H9 (cell line): ENCODE results near the gene FBXL5. TPM values are rescaled to one million over a fixed set of nuclear protein-coding genes. Genes with fewer than 3 reads are reported as not detected.

ENCODE experiments used
- DNase-seq: peaks from one replicate; pipeline ENCODE4 v3.0.0-alpha.2; 2017
- H2AFZ ChIP-seq: one replicate; pipeline ENCODE4 v1.6.1; 2013; ENCODE audit warnings: mild to moderate bottlenecking, low read length, control low read depth, moderate library complexity
- H2AK5ac ChIP-seq: 2 replicates; pipeline ENCODE4 v1.6.1; 2013; ENCODE audit warnings: low read length, control low read depth, mixed read lengths; ENCODE audit not compliant: insufficient read length
- H2BK120ac ChIP-seq: one replicate; pipeline ENCODE4 v1.6.1; 2013; ENCODE audit warnings: low read depth, mild to moderate bottlenecking, low read length, control low read depth, inconsistent platforms; ENCODE audit not compliant: poor library complexity, severe bottlenecking
- H2BK12ac ChIP-seq: 2 replicates; pipeline ENCODE4 v1.6.1; 2013; ENCODE audit warnings: low read length, control low read depth, mixed read lengths, low read depth; ENCODE audit not compliant: insufficient read length
- H2BK15ac ChIP-seq: 2 replicates; pipeline ENCODE4 v1.6.1; 2013; ENCODE audit warnings: low read depth, low read length, control low read depth
- H2BK20ac ChIP-seq: one replicate; pipeline ENCODE4 v1.6.1; 2013; ENCODE audit warnings: low read depth, mild to moderate bottlenecking, low read length, control low read depth, inconsistent platforms; ENCODE audit not compliant: poor library complexity, severe bottlenecking
- H2BK5ac ChIP-seq: 2 replicates; pipeline ENCODE4 v1.6.1; 2013; ENCODE audit warnings: low read length, control low read depth, mixed read lengths; ENCODE audit not compliant: insufficient read length
- H3K14ac ChIP-seq: 2 replicates; pipeline ENCODE4 v1.6.1; 2013; ENCODE audit warnings: low read length, control low read depth; ENCODE audit not compliant: insufficient read depth
- H3K18ac ChIP-seq: 2 replicates; pipeline ENCODE4 v1.6.1; 2013; ENCODE audit warnings: low read depth, mild to moderate bottlenecking, mixed read lengths, low read length, control low read depth; ENCODE audit not compliant: insufficient read length
- H3K23ac ChIP-seq: 2 replicates; pipeline ENCODE4 v1.6.1; 2013; ENCODE audit warnings: low read length, control low read depth, mixed read lengths, low read depth; ENCODE audit not compliant: insufficient read length
- H3K23me2 ChIP-seq: 2 replicates; pipeline ENCODE4 v1.6.1; 2013; ENCODE audit warnings: low read depth, mild to moderate bottlenecking, mixed read lengths, low read length, control low read depth; ENCODE audit not compliant: insufficient read length, poor library complexity, severe bottlenecking
- H3K27ac ChIP-seq: 2 replicates; pipeline ENCODE4 v1.5.1; 2013; ENCODE audit warnings: low read length, control low read depth, mixed read lengths, low read depth; ENCODE audit not compliant: insufficient read length
- H3K27me3 ChIP-seq: 2 replicates; pipeline ENCODE4 v1.6.1; 2013; ENCODE audit warnings: low read length, control low read depth, inconsistent platforms; ENCODE audit not compliant: insufficient read depth
- H3K4ac ChIP-seq: 2 replicates; pipeline ENCODE4 v1.6.1; 2013; ENCODE audit warnings: low read depth, mild to moderate bottlenecking, control low read depth, inconsistent platforms, low read length, moderate library complexity
- H3K4me1 ChIP-seq: 2 replicates; pipeline ENCODE4 v1.6.1; 2013; ENCODE audit warnings: low read length, control low read depth, inconsistent platforms; ENCODE audit not compliant: insufficient read depth
- H3K4me2 ChIP-seq: 2 replicates; pipeline ENCODE4 v1.6.1; 2013; ENCODE audit warnings: low read length, control low read depth, mixed read lengths; ENCODE audit not compliant: insufficient read length, insufficient read depth
- H3K56ac ChIP-seq: 2 replicates; pipeline ENCODE4 v1.6.1; 2013; ENCODE audit warnings: low read depth, mild to moderate bottlenecking, mixed read lengths, low read length, control low read depth; ENCODE audit not compliant: insufficient read length
- H3K79me1 ChIP-seq: 2 replicates; pipeline ENCODE4 v1.6.1; 2013; ENCODE audit warnings: low read depth, mild to moderate bottlenecking, moderate library complexity, low read length, control low read depth, inconsistent platforms; ENCODE audit not compliant: insufficient read depth, poor library complexity, severe bottlenecking
- H3K79me2 ChIP-seq: 2 replicates; pipeline ENCODE4 v1.6.1; 2013; ENCODE audit warnings: low read length, control low read depth, inconsistent platforms; ENCODE audit not compliant: insufficient read depth
- H3K9ac ChIP-seq: 2 replicates; pipeline ENCODE4 v1.6.1; 2013; ENCODE audit warnings: low read length, control low read depth, mixed read lengths; ENCODE audit not compliant: insufficient read length; ENCODE audit errors: extremely low read depth
- H3K9me3 ChIP-seq: one replicate; pipeline ENCODE4 v1.6.1; 2013; ENCODE audit warnings: low read depth, low read length, inconsistent platforms; ENCODE audit not compliant: control insufficient read depth
- H3T11ph ChIP-seq: one replicate; pipeline ENCODE4 v1.6.1; 2013; ENCODE audit warnings: mild to moderate bottlenecking, low read length, control low read depth, inconsistent platforms
- H4K20me1 ChIP-seq: one replicate; pipeline ENCODE4 v1.6.1; 2013; ENCODE audit not compliant: control insufficient read depth, insufficient read length, insufficient read depth
- H4K5ac ChIP-seq: 2 replicates; pipeline ENCODE4 v1.6.1; 2013; ENCODE audit warnings: low read depth, mild to moderate bottlenecking, mixed read lengths, low read length, control low read depth; ENCODE audit not compliant: insufficient read length
- H4K8ac ChIP-seq: replicated peaks from 2 replicates; pipeline ENCODE4 v1.6.1; 2013; ENCODE audit warnings: low read length, control low read depth, mixed read lengths, low read depth; ENCODE audit not compliant: insufficient read length
- H4K91ac ChIP-seq: 2 replicates; pipeline ENCODE4 v1.6.1; 2013; ENCODE audit warnings: low read depth, mild to moderate bottlenecking, moderate library complexity, mixed read lengths, low read length, control low read depth; ENCODE audit not compliant: insufficient read length
- H3K27ac Mint-ChIP-seq, 3 experiments: 2 replicates in 2 of 3; 3 replicates in 1 of 3; pipeline ENCODE4 v1.8.0; 2020 to 2021; ENCODE audit warnings: mixed read lengths in 3 of 3, mild to moderate bottlenecking in 1 of 3, moderate library complexity in 1 of 3
- H3K27me3 Mint-ChIP-seq: 2 replicates; pipeline ENCODE4 v1.8.0; 2021; ENCODE audit warnings: low read depth, mild to moderate bottlenecking, moderate library complexity, mixed read lengths
- H3K36me3 Mint-ChIP-seq, 3 experiments: 2 replicates in 2 of 3; 3 replicates in 1 of 3; pipeline ENCODE4 v1.8.0; 2020 to 2021; ENCODE audit warnings: low read depth in 3 of 3, mixed read lengths in 3 of 3; ENCODE audit not compliant: insufficient read depth in 1 of 3
- H3K4me1 Mint-ChIP-seq, 2 experiments: 2 replicates each; pipeline ENCODE4 v1.8.0; 2020; ENCODE audit warnings: mixed read lengths in 2 of 2
- H3K4me3 Mint-ChIP-seq, 2 experiments: 2 replicates in 1 of 2; 3 replicates in 1 of 2; pipeline ENCODE4 v1.8.0; 2020 to 2021; ENCODE audit warnings: mild to moderate bottlenecking in 2 of 2, mixed read lengths in 2 of 2, moderate library complexity in 1 of 2
- H3K9me3 Mint-ChIP-seq, 2 experiments: 2 replicates in 1 of 2; 3 replicates in 1 of 2; pipeline ENCODE4 v1.8.0; 2020; ENCODE audit warnings: mild to moderate bottlenecking in 2 of 2, mixed read lengths in 2 of 2, moderate library complexity in 1 of 2
- WGBS: extraction: QIAGEN DNeasy Blood & Tissue Kit; methylation state at CpG from one replicate; pipeline ENCODE4 v1.1.7; 2013; ENCODE audit warnings: missing lambda C conversion rate, low lambda C conversion rate, mixed read lengths; ENCODE audit not compliant: insufficient read length; ENCODE audit errors: extremely low coverage; 5-methylcytosine and 5-hydroxymethylcytosine counted together
- total RNA-seq: library from RNA; stranded (reverse); gene quantifications from 2 replicates; pipeline ENCODE4 v1.2.1, GENCODE V29; 2021
- TF ChIP-seq, protein P1 (sequence below): fragments of 200-600 bp; sonication (generic); conservative IDR thresholded peaks from 3 replicates; pipeline ENCODE4 v1.8.0; 2021; ENCODE audit warnings: antibody characterized with exemption, mild to moderate bottlenecking

The FBXL5 gene
- total RNA-seq, 1 experiment from 2014 or later: 57.6 TPM

DNA sequence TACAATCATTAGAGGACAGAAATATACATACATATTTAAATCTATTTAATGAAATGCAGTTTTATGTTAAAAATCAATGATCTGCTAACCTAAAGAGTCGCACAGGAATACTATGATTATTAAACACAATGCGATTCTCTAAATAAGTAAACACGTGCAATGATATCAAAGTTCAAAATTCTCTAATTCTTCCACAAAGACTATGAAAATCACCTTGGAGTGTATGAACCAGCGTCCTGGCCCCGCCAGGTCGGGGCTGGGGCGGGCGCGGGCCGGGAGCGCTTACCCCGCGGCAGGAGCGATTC is 25.9 kb upstream of the FBXL5 start:
- peak overlapping the region; percentile 94 for H3K18ac ChIP-seq
- DNase-seq: no peak
- H2BK120ac ChIP-seq: peak overlapping the region; percentile 63
- H3K4ac ChIP-seq: no peak overlapping the region; the same call in 1 of the 2 replicates
- no peak overlapping the region for H2BK5ac ChIP-seq
- H4K91ac ChIP-seq: no peak overlapping the region
- TF ChIP-seq, protein P1, sequence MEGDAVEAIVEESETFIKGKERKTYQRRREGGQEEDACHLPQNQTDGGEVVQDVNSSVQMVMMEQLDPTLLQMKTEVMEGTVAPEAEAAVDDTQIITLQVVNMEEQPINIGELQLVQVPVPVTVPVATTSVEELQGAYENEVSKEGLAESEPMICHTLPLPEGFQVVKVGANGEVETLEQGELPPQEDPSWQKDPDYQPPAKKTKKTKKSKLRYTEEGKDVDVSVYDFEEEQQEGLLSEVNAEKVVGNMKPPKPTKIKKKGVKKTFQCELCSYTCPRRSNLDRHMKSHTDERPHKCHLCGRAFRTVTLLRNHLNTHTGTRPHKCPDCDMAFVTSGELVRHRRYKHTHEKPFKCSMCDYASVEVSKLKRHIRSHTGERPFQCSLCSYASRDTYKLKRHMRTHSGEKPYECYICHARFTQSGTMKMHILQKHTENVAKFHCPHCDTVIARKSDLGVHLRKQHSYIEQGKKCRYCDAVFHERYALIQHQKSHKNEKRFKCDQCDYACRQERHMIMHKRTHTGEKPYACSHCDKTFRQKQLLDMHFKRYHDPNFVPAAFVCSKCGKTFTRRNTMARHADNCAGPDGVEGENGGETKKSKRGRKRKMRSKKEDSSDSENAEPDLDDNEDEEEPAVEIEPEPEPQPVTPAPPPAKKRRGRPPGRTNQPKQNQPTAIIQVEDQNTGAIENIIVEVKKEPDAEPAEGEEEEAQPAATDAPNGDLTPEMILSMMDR: no peak
- H3K36me3 Mint-ChIP-seq: peaks cover 7 to 15% (median 10%) of the 10 kb centered on the region in 3 experiments
- H3K4me1 ChIP-seq: peaks cover 13% of the 10 kb centered on the region; the same call in 1 of the 2 replicates
- H4K5ac ChIP-seq: no peak overlapping the region
- no peaks in the 10 kb centered on the region for H3K9me3 Mint-ChIP-seq
- no peak overlapping the region for H2AFZ ChIP-seq
- no peak overlapping the region for H2AK5ac ChIP-seq
- H4K20me1 ChIP-seq: no peaks in the 10 kb centered on the region
- H3K27ac ChIP-seq: peak overlapping the region; percentile 67
- H3K4me3 Mint-ChIP-seq: peak overlapping the region; percentile 97 to 99
- H2BK15ac ChIP-seq: no peak overlapping the region
- H3K27me3 ChIP-seq: no peaks in the 10 kb centered on the region
- H3K9ac ChIP-seq: peak overlapping the region; percentile 94
- no CpG with 5 or more reads among the region's 14 CpGs for WGBS
- no peak overlapping the region for H2BK20ac ChIP-seq
- peaks cover 55 to 56% of the 10 kb centered on the region in 2 experiments for H3K4me1 Mint-ChIP-seq
- no peak overlapping the region for H3K23ac ChIP-seq
- H3T11ph ChIP-seq: no peak overlapping the region
- H3K27ac Mint-ChIP-seq: peak overlapping the region; percentile 96 to 100 (median 100)
- H2BK12ac ChIP-seq: no peak overlapping the region
- no peaks in the 10 kb centered on the region for H3K9me3 ChIP-seq
- no peaks in the 10 kb centered on the region for H3K27me3 Mint-ChIP-seq
- peaks cover 4% of the 10 kb centered on the region for H3K23me2 ChIP-seq
- no peaks in the 10 kb centered on the region for H3K79me1 ChIP-seq
- peak overlapping the region; percentile 22 for H3K4me2 ChIP-seq
- H3K56ac ChIP-seq: no peak overlapping the region
- H4K8ac ChIP-seq: no peak overlapping the region
- H3K79me2 ChIP-seq: peaks cover 12% of the 10 kb centered on the region
- H3K14ac ChIP-seq: peak overlapping the region; percentile 84
